A549 treated with Mapracorat at 1 μM for 4 hours (cell line): ENCODE measurements around the gene ACP4. TPM values are rescaled to one million over a fixed set of nuclear protein-coding genes. Genes with fewer than 3 reads are reported as not detected.

Experiments used
- total RNA-seq: library from RNA; stranded (reverse); fragments of 200-300 nt; extraction: Qiagen RNA extraction; gene quantifications from 5 replicates; pipeline ENCODE4 v1.2.3, GENCODE V29; 2022

Gene ACP4
- total RNA-seq: not detected in 5 replicates

GRCh38 chr19:50790396-50790795, at the start of gene ACP4:
TSS of gene ACP4 (plus strand) at chr19:50790415. CDS start at chr19:50790415, 0 bp downstream.

GRCh38 chr19:50770164-50770563, 20.1 kb upstream of the ACP4 start, which contains the start of gene GPR32:
TSS of gene GPR32 (plus strand) at chr19:50770464. CDS start at chr19:50770601, 137 bp downstream.

GRCh38 chr19:50823389-50824042, 33.3 kb downstream of the ACP4 start, which contains the start of gene KLK1:
TSS of gene KLK1 (minus strand) at chr19:50823787. CDS start at chr19:50823748, 39 bp downstream.

GRCh38 chr19:50833117-50833801, 43.0 kb downstream of the ACP4 start, which contains the start of gene KLK15:
TSS of gene KLK15 (minus strand) at chr19:50833574. CDS start at chr19:50831492, 2,082 bp downstream.

Other genes with a start within 250 kb of the ACP4 start
- gene LRRC4B, start 222.0 kb upstream of the ACP4 start, total RNA-seq: 0.28 to 0.51 TPM (median 0.50 TPM) in 5 replicates
- gene SYT3, start 150.5 kb upstream of the ACP4 start, total RNA-seq: 0.33 to 1.0 TPM (median 0.50 TPM) in 5 replicates
- gene C19orf81, start 141.0 kb upstream of the ACP4 start, total RNA-seq: 3.3 to 13.3 TPM (median 11.5 TPM) in 5 replicates
- gene SHANK1, start 70.6 kb upstream of the ACP4 start, total RNA-seq: 0.02 to 0.34 TPM (median 0.20 TPM) in 5 replicates
- 7.2 to 11.4 TPM (median 10.0 TPM) in 5 replicates for gene CLEC11A, start 67.1 kb upstream of the ACP4 start, total RNA-seq
- gene GPR32, start 20.0 kb upstream of the ACP4 start, total RNA-seq: not detected in 5 replicates
- gene KLK1, start 33.4 kb downstream of the ACP4 start, total RNA-seq: 0.20 to 0.21 TPM (median 0.20 TPM) in 3 of 5 replicates, not detected in the others
- not detected in 5 replicates for gene KLK15, start 43.2 kb downstream of the ACP4 start, total RNA-seq
- not detected in 5 replicates for gene KLK3, start 64.5 kb downstream of the ACP4 start, total RNA-seq
- 0.40 TPM in 1 of 5 replicates, not detected in the others for gene KLK2, start 83.0 kb downstream of the ACP4 start, total RNA-seq
- 0.16 to 0.30 TPM in 2 of 5 replicates, not detected in the others for gene KLK4, start 121.0 kb downstream of the ACP4 start, total RNA-seq
- not detected in 5 replicates for gene KLK5, start 162.6 kb downstream of the ACP4 start, total RNA-seq
- 0.19 to 0.51 TPM (median 0.36 TPM) in 5 replicates for gene KLK6, start 179.2 kb downstream of the ACP4 start, total RNA-seq
- gene KLK7, start 193.5 kb downstream of the ACP4 start, total RNA-seq: not detected in 5 replicates
- not detected in 5 replicates for gene KLK8, start 211.2 kb downstream of the ACP4 start, total RNA-seq
- 0.13 to 0.58 TPM (median 0.29 TPM) in 5 replicates for gene KLK10, start 229.3 kb downstream of the ACP4 start, total RNA-seq
- gene KLK11, start 236.2 kb downstream of the ACP4 start, total RNA-seq: not detected in 5 replicates
- not detected in 5 replicates for gene KLK12, start 244.6 kb downstream of the ACP4 start, total RNA-seq